ENCODE data around the gene MTMR4. TPM values are rescaled to one million over a fixed set of nuclear protein-coding genes. Genes with fewer than 3 reads are reported as not detected.

MTMR4 gene
- polyA plus RNA-seq, 1 of the 3 experiments (the other 2 are of a cell fraction) = 23.3 TPM

DNA sequence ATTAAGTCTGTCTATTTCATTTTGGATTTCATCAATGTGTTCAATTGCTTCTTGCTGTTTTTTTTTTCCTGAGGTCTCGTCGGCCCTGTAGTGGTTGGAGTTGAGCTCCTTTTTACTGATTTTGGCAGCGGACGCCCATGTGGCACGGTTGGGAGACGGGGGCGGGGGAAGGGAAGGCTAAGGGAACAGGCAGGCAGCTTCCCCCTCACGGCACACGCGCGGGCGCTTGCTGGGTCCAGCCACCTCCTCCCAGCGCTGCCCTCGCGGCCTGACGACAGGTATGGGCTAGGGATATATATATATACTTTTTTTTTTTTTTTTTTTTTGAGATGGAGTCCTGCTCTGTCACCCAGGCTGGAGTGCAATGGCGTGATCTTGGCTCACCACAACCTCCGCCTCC lies 37.6 kb downstream of the MTMR4 start:
- WGBS (ENCODE audit: low lambda C conversion rate) = 83% methylated on average over 18 of the region's 18 CpGs
- CTCF ChIA-PET = no interaction called here

DNA sequence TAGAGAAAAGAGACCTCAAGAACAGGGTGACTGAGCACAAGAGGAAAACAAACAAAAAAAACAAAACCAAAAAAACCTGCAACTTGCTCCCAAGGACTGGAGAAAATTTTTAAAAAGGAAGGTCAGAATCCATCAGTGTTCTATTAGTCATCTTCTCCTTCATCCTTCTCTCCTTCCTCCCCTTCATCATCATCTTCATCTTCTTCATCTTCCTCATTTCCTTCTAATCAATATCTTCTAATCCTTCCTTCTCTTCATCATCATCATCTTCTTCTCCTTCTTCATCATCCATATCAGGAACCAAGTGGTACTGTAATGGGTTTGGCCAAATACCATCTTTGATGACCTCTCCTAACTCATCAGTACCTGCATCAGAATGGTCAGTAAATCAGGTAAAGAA lies 38.5 kb downstream of the MTMR4 start:
- Histone ChIP-seq H3K9me2 (peaks cover 4% of the 10 kb centered on the region; the same call in 1 of the 2 replicates), H3K9ac (no peak overlapping the region), H3K27me3 (ENCODE audit: insufficient read depth) (no peaks in the 10 kb centered on the region), H3K79me2 (ENCODE audit: insufficient read depth) (no peaks in the 10 kb centered on the region), H2AFZ (ENCODE audit: low read depth) (no peak overlapping the region), H3K9me3 (no peaks in the 10 kb centered on the region), H3K4me1 (ENCODE audit: control insufficient read depth in 1 of 2, insufficient read depth in 2 of 2, low read depth in 1 of 2, low read length in 1 of 2) (no peaks in the 10 kb centered on the region), H3F3A (replicated peaks; ENCODE audit: insufficient read depth) (no peaks in the 10 kb centered on the region), H3K4me3 (ENCODE audit: low read depth in 2 of 2, low read length in 1 of 2) (no peak overlapping the region), H3K4me2 (no peak overlapping the region), H3K27ac (ENCODE audit: low read depth in 2 of 2, low read length in 1 of 2) (no peak overlapping the region), H4K20me1 (ENCODE audit: insufficient read depth) (no peaks in the 10 kb centered on the region), H3K36me3 (replicated peaks in 1 of 2; ENCODE audit: control insufficient read depth in 1 of 2, insufficient read depth in 2 of 2, low read length in 1 of 2) (no peaks in the 10 kb centered on the region)
- ChIA-PET POLR2A (no interaction called here), CTCF (interaction anchor here (1.1 to 1.7 kb wide), 2 partner anchors 26 to 226 kb away, joined by 3 to 5 read pairs; no protein-coding TSS in a partner anchor)
- TF ChIP-seq, protein P1, sequence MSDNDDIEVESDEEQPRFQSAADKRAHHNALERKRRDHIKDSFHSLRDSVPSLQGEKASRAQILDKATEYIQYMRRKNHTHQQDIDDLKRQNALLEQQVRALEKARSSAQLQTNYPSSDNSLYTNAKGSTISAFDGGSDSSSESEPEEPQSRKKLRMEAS (IDR thresholded peaks at IDR 0.05; ENCODE audit: low read depth) = no peak
- TF ChIP-seq SMC3 (IDR thresholded peaks at IDR 0.05; ENCODE audit: low read depth, low read length) = no peak
- TF ChIP-seq FOXM1 (IDR thresholded peaks at IDR 0.05; ENCODE audit: low read depth) = no peak
- no peak for TF ChIP-seq TEAD4 (IDR thresholded peaks at IDR 0.05; ENCODE audit: borderline replicate concordance, insufficient read depth)
- TF ChIP-seq, protein P2, sequence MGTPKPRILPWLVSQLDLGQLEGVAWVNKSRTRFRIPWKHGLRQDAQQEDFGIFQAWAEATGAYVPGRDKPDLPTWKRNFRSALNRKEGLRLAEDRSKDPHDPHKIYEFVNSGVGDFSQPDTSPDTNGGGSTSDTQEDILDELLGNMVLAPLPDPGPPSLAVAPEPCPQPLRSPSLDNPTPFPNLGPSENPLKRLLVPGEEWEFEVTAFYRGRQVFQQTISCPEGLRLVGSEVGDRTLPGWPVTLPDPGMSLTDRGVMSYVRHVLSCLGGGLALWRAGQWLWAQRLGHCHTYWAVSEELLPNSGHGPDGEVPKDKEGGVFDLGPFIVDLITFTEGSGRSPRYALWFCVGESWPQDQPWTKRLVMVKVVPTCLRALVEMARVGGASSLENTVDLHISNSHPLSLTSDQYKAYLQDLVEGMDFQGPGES (IDR thresholded peaks at IDR 0.05; ENCODE audit: low read depth, low read length) = no peak
- no peak for DNase-seq

More for the DNA sequence above, 37.6 kb downstream of the MTMR4 start:
- H3K36me3 ChIP-seq (replicated peaks in 1 of 2; ENCODE audit: control insufficient read depth in 1 of 2, insufficient read depth in 2 of 2, low read length in 1 of 2) = no peaks in the 10 kb centered on the region
- H3K79me2 ChIP-seq (ENCODE audit: insufficient read depth) = no peaks in the 10 kb centered on the region
- H3K9ac ChIP-seq = no peak overlapping the region
- TF ChIP-seq GATA2 (CRISPR knock-in tag; IDR thresholded peaks at IDR 0.05) (no peak), SIN3A (IDR thresholded peaks at IDR 0.05; ENCODE audit: borderline replicate concordance, low read depth, low read length) (no peak), RCOR1 (IDR thresholded peaks at IDR 0.05; ENCODE audit: low read length) (no peak), EZH2phosphoT487 (IDR thresholded peaks at IDR 0.05; ENCODE audit: borderline replicate concordance, low read depth) (no peak), JUND (IDR thresholded peaks at IDR 0.05) (no peak), TCF12 (IDR thresholded peaks at IDR 0.05) (no peak), EP300 (IDR thresholded peaks at IDR 0.05; ENCODE audit: borderline replicate concordance in 1 of 2, low read depth in 1 of 2, low read length in 1 of 2) (no peak), GABPA (IDR thresholded peaks at IDR 0.05; ENCODE audit: low read depth) (no peak), NFIC (IDR thresholded peaks at IDR 0.05; ENCODE audit: borderline replicate concordance) (no peak), POLR2AphosphoS5 (IDR thresholded peaks at IDR 0.05; ENCODE audit: low read depth, low read length) (no peak), RXRA (IDR thresholded peaks at IDR 0.05; ENCODE audit: borderline replicate concordance, low read depth) (no peak), ELF1 (IDR thresholded peaks at IDR 0.05) (no peak)
- TF ChIP-seq, protein P2 (IDR thresholded peaks at IDR 0.05; ENCODE audit: low read depth, low read length) = no peak
- TF ChIP-seq, protein P3, sequence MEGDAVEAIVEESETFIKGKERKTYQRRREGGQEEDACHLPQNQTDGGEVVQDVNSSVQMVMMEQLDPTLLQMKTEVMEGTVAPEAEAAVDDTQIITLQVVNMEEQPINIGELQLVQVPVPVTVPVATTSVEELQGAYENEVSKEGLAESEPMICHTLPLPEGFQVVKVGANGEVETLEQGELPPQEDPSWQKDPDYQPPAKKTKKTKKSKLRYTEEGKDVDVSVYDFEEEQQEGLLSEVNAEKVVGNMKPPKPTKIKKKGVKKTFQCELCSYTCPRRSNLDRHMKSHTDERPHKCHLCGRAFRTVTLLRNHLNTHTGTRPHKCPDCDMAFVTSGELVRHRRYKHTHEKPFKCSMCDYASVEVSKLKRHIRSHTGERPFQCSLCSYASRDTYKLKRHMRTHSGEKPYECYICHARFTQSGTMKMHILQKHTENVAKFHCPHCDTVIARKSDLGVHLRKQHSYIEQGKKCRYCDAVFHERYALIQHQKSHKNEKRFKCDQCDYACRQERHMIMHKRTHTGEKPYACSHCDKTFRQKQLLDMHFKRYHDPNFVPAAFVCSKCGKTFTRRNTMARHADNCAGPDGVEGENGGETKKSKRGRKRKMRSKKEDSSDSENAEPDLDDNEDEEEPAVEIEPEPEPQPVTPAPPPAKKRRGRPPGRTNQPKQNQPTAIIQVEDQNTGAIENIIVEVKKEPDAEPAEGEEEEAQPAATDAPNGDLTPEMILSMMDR (IDR thresholded peaks at IDR 0.05) = no peak
- TF ChIP-seq, protein P4, sequence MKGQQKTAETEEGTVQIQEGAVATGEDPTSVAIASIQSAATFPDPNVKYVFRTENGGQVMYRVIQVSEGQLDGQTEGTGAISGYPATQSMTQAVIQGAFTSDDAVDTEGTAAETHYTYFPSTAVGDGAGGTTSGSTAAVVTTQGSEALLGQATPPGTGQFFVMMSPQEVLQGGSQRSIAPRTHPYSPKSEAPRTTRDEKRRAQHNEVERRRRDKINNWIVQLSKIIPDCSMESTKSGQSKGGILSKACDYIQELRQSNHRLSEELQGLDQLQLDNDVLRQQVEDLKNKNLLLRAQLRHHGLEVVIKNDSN (IDR thresholded peaks at IDR 0.05; ENCODE audit: borderline replicate concordance, low read depth) = no peak
- TF ChIP-seq, protein P1 (IDR thresholded peaks at IDR 0.05; ENCODE audit: low read depth) = no peak
- POLR2A ChIA-PET = no interaction called here
- H2AFZ ChIP-seq (ENCODE audit: low read depth) = no peak overlapping the region
- H3F3A ChIP-seq (replicated peaks; ENCODE audit: insufficient read depth) = no peaks in the 10 kb centered on the region
- H4K20me1 ChIP-seq (ENCODE audit: insufficient read depth) = no peaks in the 10 kb centered on the region
- H3K9me2 ChIP-seq = peaks cover 4% of the 10 kb centered on the region; the same call in 1 of the 2 replicates
- no peak overlapping the region for H3K4me2 ChIP-seq
- H3K4me1 ChIP-seq (ENCODE audit: control insufficient read depth in 1 of 2, insufficient read depth in 2 of 2, low read depth in 1 of 2, low read length in 1 of 2) = no peaks in the 10 kb centered on the region
- no peaks in the 10 kb centered on the region for H3K27me3 ChIP-seq (ENCODE audit: insufficient read depth)
- H3K9me3 ChIP-seq = no peaks in the 10 kb centered on the region
- H3K27ac ChIP-seq (ENCODE audit: low read depth in 2 of 2, low read length in 1 of 2) = no peak overlapping the region
- no peak overlapping the region for H3K4me3 ChIP-seq (ENCODE audit: low read depth in 2 of 2, low read length in 1 of 2)
- DNase-seq = no peak
